ENCODE measurements around the gene C1QL4. TPM values are rescaled to one million over a fixed set of nuclear protein-coding genes. Genes with fewer than 3 reads are reported as not detected.

The C1QL4 gene
- total and polyA plus RNA-seq, 2 donors, result 0.05 to 0.21 TPM

GRCh38 chr12:49330631-49331379 lies 6.2 kb downstream of the C1QL4 start:
- H3K36me3 ChIP-seq (ENCODE audit: control insufficient read depth in 2 of 2, insufficient read depth in 2 of 2, low read length in 1 of 2), result peaks cover 49% of the 10 kb centered on the region in 2 donors
- H3K4me3 ChIP-seq (ENCODE audit: low read length in 2 of 2), result no peak overlapping the region
- H3K27ac ChIP-seq (ENCODE audit: low read depth in 1 of 2, low read length in 1 of 2), result no peak overlapping the region
- DNase-seq (ENCODE audit: low read depth in 6 of 9, low spot score in 9 of 9), result no peak
- H3K27me3 ChIP-seq (ENCODE audit: control insufficient read depth in 2 of 2, insufficient read depth in 1 of 2, low read length in 1 of 2), result peaks cover 31 to 55% of the 10 kb centered on the region in 2 donors
- WGBS, result 95% methylated on average over 14 of the region's 14 CpGs
- H3K9me3 ChIP-seq (ENCODE audit: control insufficient read depth in 2 of 2, insufficient read depth in 1 of 2, low read length in 1 of 2), result peaks cover 0 to 5% of the 10 kb centered on the region in 2 donors
- H3K4me1 ChIP-seq (ENCODE audit: control insufficient read depth in 2 of 2, insufficient read depth in 2 of 2, low read length in 2 of 2), result peaks cover 0 to 4% of the 10 kb centered on the region in 2 donors

- 98% methylated on average over 7 of the region's 7 CpGs for WGBS
- Histone ChIP-seq H3K9me3 (ENCODE audit: control insufficient read depth in 2 of 2, insufficient read depth in 1 of 2, low read length in 1 of 2) (peaks cover 0 to 5% of the 10 kb centered on the region in 2 donors), H3K27ac (ENCODE audit: low read depth in 1 of 2, low read length in 1 of 2) (no peak overlapping the region), H3K36me3 (ENCODE audit: control insufficient read depth in 2 of 2, insufficient read depth in 2 of 2, low read length in 1 of 2) (peaks cover 53 to 55% of the 10 kb centered on the region in 2 donors), H3K4me3 (ENCODE audit: low read length in 2 of 2) (no peak overlapping the region), H3K4me1 (ENCODE audit: control insufficient read depth in 2 of 2, insufficient read depth in 2 of 2, low read length in 2 of 2) (peaks cover 0 to 4% of the 10 kb centered on the region in 2 donors), H3K27me3 (ENCODE audit: control insufficient read depth in 2 of 2, insufficient read depth in 1 of 2, low read length in 1 of 2) (peaks cover 24 to 48% of the 10 kb centered on the region in 2 donors)
- DNase-seq (ENCODE audit: low read depth in 6 of 9, low spot score in 9 of 9), result no peak
Measured at GRCh38 chr12:49330032-49330619, 6.9 kb downstream of the C1QL4 start.

- no peak overlapping the region for H3K27ac ChIP-seq (ENCODE audit: low read depth in 1 of 2, low read length in 1 of 2)
- H3K9me3 ChIP-seq (ENCODE audit: control insufficient read depth in 2 of 2, insufficient read depth in 1 of 2, low read length in 1 of 2), result peaks cover 0 to under 1% of the 10 kb centered on the region in 2 donors
- H3K36me3 ChIP-seq (ENCODE audit: control insufficient read depth in 2 of 2, insufficient read depth in 2 of 2, low read length in 1 of 2), result peaks cover 53 to 55% of the 10 kb centered on the region in 2 donors
- WGBS, result 94% methylated on average over 12 of the region's 12 CpGs
- DNase-seq (ENCODE audit: low read depth in 6 of 9, low spot score in 9 of 9), result no peak
- H3K27me3 ChIP-seq (ENCODE audit: control insufficient read depth in 2 of 2, insufficient read depth in 1 of 2, low read length in 1 of 2), result peaks cover 12 to 35% of the 10 kb centered on the region in 2 donors
- H3K4me1 ChIP-seq (ENCODE audit: control insufficient read depth in 2 of 2, insufficient read depth in 2 of 2, low read length in 2 of 2), result peaks cover 2 to 8% of the 10 kb centered on the region in 2 donors
- no peak overlapping the region for H3K4me3 ChIP-seq (ENCODE audit: low read length in 2 of 2)
Measured at GRCh38 chr12:49328816-49329215, 8.2 kb downstream of the C1QL4 start.

- WGBS, result 100% methylated on average over 2 of the region's 2 CpGs
Measured at GRCh38 chr12:49327887-49328286, 9.1 kb downstream of the C1QL4 start.

GRCh38 chr12:49327368-49327767 lies 9.6 kb downstream of the C1QL4 start:
- H3K27me3 ChIP-seq (ENCODE audit: control insufficient read depth in 2 of 2, insufficient read depth in 1 of 2, low read length in 1 of 2), result peaks cover 1 to 21% of the 10 kb centered on the region in 2 donors
- H3K36me3 ChIP-seq (ENCODE audit: control insufficient read depth in 2 of 2, insufficient read depth in 2 of 2, low read length in 1 of 2), result peaks cover 53 to 55% of the 10 kb centered on the region in 2 donors
- DNase-seq (ENCODE audit: low read depth in 6 of 9, low spot score in 9 of 9), result no peak
- H3K4me1 ChIP-seq (ENCODE audit: control insufficient read depth in 2 of 2, insufficient read depth in 2 of 2, low read length in 2 of 2), result peaks cover 7 to 11% of the 10 kb centered on the region in 2 donors
- H3K9me3 ChIP-seq (ENCODE audit: control insufficient read depth in 2 of 2, insufficient read depth in 1 of 2, low read length in 1 of 2), result no peaks in the 10 kb centered on the region
- no peak overlapping the region for H3K27ac ChIP-seq (ENCODE audit: low read depth in 1 of 2, low read length in 1 of 2)
- H3K4me3 ChIP-seq (ENCODE audit: low read length in 2 of 2), result no peak overlapping the region

More at GRCh38 chr12:49327887-49328286, 9.1 kb downstream of the C1QL4 start:
- Histone ChIP-seq H3K4me3 (ENCODE audit: low read length in 2 of 2) (no peak overlapping the region), H3K4me1 (ENCODE audit: control insufficient read depth in 2 of 2, insufficient read depth in 2 of 2, low read length in 2 of 2) (peaks cover 6 to 11% of the 10 kb centered on the region in 2 donors), H3K9me3 (ENCODE audit: control insufficient read depth in 2 of 2, insufficient read depth in 1 of 2, low read length in 1 of 2) (no peaks in the 10 kb centered on the region), H3K27me3 (ENCODE audit: control insufficient read depth in 2 of 2, insufficient read depth in 1 of 2, low read length in 1 of 2) (peaks cover 6 to 26% of the 10 kb centered on the region in 2 donors), H3K36me3 (ENCODE audit: control insufficient read depth in 2 of 2, insufficient read depth in 2 of 2, low read length in 1 of 2) (peaks cover 53 to 55% of the 10 kb centered on the region in 2 donors), H3K27ac (ENCODE audit: low read depth in 1 of 2, low read length in 1 of 2) (no peak overlapping the region)
- DNase-seq (ENCODE audit: low read depth in 6 of 9, low spot score in 9 of 9), result no peak

GRCh38 chr12:49325606-49326005 lies 11.4 kb downstream of the C1QL4 start:
- H3K27ac ChIP-seq (ENCODE audit: low read depth in 1 of 2, low read length in 1 of 2), result no peak overlapping the region
- no peak overlapping the region for H3K4me3 ChIP-seq (ENCODE audit: low read length in 2 of 2)
- peaks cover 0 to 3% of the 10 kb centered on the region in 2 donors for H3K9me3 ChIP-seq (ENCODE audit: control insufficient read depth in 2 of 2, insufficient read depth in 1 of 2, low read length in 1 of 2)
- H3K4me1 ChIP-seq (ENCODE audit: control insufficient read depth in 2 of 2, insufficient read depth in 2 of 2, low read length in 2 of 2), result peaks cover 11 to 21% of the 10 kb centered on the region in 2 donors
- H3K27me3 ChIP-seq (ENCODE audit: control insufficient read depth in 2 of 2, insufficient read depth in 1 of 2, low read length in 1 of 2), result peaks cover 0 to 3% of the 10 kb centered on the region in 2 donors
- H3K36me3 ChIP-seq (ENCODE audit: control insufficient read depth in 2 of 2, insufficient read depth in 2 of 2, low read length in 1 of 2), result peaks cover 41 to 47% of the 10 kb centered on the region in 2 donors
- WGBS, result 98% methylated on average over 6 of the region's 6 CpGs
- DNase-seq (ENCODE audit: low read depth in 6 of 9, low spot score in 9 of 9), result no peak

- DNase-seq (ENCODE audit: low read depth in 6 of 9, low spot score in 9 of 9), result no peak
- 20% methylated on average over 19 of the region's 19 CpGs for WGBS
- Histone ChIP-seq H3K36me3 (ENCODE audit: control insufficient read depth in 2 of 2, insufficient read depth in 2 of 2, low read length in 1 of 2) (peaks cover 22 to 29% of the 10 kb centered on the region in 2 donors), H3K4me3 (ENCODE audit: low read length in 2 of 2) (peak overlapping the region; percentile 76 to 79), H3K4me1 (ENCODE audit: control insufficient read depth in 2 of 2, insufficient read depth in 2 of 2, low read length in 2 of 2) (peaks cover 11 to 21% of the 10 kb centered on the region in 2 donors), H3K27me3 (ENCODE audit: control insufficient read depth in 2 of 2, insufficient read depth in 1 of 2, low read length in 1 of 2) (peaks cover 0 to 3% of the 10 kb centered on the region in 2 donors), H3K27ac (ENCODE audit: low read depth in 1 of 2, low read length in 1 of 2) (peak overlapping the region in 1 of 2 donors; percentile 54), H3K9me3 (ENCODE audit: control insufficient read depth in 2 of 2, insufficient read depth in 1 of 2, low read length in 1 of 2) (peaks cover 0 to 3% of the 10 kb centered on the region in 2 donors)
Measured at GRCh38 chr12:49323524-49324097, 13.4 kb downstream of the C1QL4 start.

- WGBS, result under 1% methylated on average over 65 of the region's 65 CpGs
- H3K36me3 ChIP-seq (ENCODE audit: control insufficient read depth in 2 of 2, insufficient read depth in 2 of 2, low read length in 1 of 2), result peaks cover 19 to 25% of the 10 kb centered on the region in 2 donors
- peaks cover 11 to 21% of the 10 kb centered on the region in 2 donors for H3K4me1 ChIP-seq (ENCODE audit: control insufficient read depth in 2 of 2, insufficient read depth in 2 of 2, low read length in 2 of 2)
- H3K9me3 ChIP-seq (ENCODE audit: control insufficient read depth in 2 of 2, insufficient read depth in 1 of 2, low read length in 1 of 2), result peaks cover 0 to 3% of the 10 kb centered on the region in 2 donors
- DNase-seq (ENCODE audit: low read depth in 6 of 9, low spot score in 9 of 9), result peak; percentile 94 to 100 (median 97)
- H3K4me3 ChIP-seq (ENCODE audit: low read length in 2 of 2), result peak within 1 kb of the TSS; percentile 77 to 79
- peaks cover 0 to 3% of the 10 kb centered on the region in 2 donors for H3K27me3 ChIP-seq (ENCODE audit: control insufficient read depth in 2 of 2, insufficient read depth in 1 of 2, low read length in 1 of 2)
- peak within 1 kb of the TSS; percentile 53 to 54 for H3K27ac ChIP-seq (ENCODE audit: low read depth in 1 of 2, low read length in 1 of 2)
Measured at GRCh38 chr12:49322708-49323523, 14.1 kb downstream of the C1QL4 start, which contains the start of gene TROAP. TSS of gene TROAP (plus strand) at chr12:49323255. CDS start at chr12:49323609, 354 bp downstream.

All from thymus (tissue), 11 donors.